Endothelial cell of umbilical vein (primary cell): ENCODE measurements around the gene TANGO6.

Experiments used
- CTCF ChIP-seq, 2 donors: IDR thresholded peaks; 1 replicate in 1 of 2; 2 replicates in 1 of 2; pipeline ENCODE4 v1.5.1; 2011; ENCODE audit warnings: low read length in 2 of 2, mild to moderate bottlenecking in 2 of 2, moderate library complexity in 2 of 2, control low read depth in 1 of 2, inconsistent platforms in 1 of 2, low read depth in 1 of 2; ENCODE audit not compliant: insufficient read depth in 1 of 2; ENCODE audit errors: extremely low read depth in 1 of 2
- EZH2 ChIP-seq: IDR thresholded peaks from 2 replicates; pipeline ENCODE4 v1.6.1; 2012; ENCODE audit warnings: borderline replicate concordance, low read depth, mild to moderate bottlenecking, moderate library complexity, low read length, inconsistent platforms; ENCODE audit not compliant: severe bottlenecking
- POLR2AphosphoS5 ChIP-seq: IDR thresholded peaks from 2 replicates; pipeline ENCODE4 v1.6.1; 2012; ENCODE audit warnings: low read depth, mild to moderate bottlenecking, control low read depth, low read length, moderate library complexity; ENCODE audit not compliant: insufficient read depth

DNA sequence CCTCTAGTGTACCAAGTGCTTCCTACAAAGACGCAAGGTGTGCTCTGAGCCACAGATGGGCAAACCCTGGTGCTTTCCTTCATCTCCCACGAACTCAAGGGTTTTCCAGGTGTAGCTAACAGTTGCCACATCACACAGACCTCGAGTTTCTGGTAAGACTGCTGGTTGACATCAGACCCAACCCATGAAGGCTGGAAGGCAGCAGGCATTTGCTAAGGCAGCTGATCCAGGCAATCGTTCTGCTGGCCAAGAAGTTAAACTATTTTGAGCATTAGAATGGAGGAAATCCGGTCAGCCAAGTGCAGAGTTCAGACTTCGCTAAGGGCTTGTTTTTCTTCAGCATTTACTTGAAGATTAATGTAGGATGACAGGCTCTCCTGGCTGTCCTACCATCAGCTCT lies 273.6 kb downstream of the TANGO6 start:
- TF ChIP-seq CTCF (IDR thresholded peaks at IDR 0.05; ENCODE audit: extremely low read depth in 1 of 2, insufficient read depth in 1 of 2, low read depth in 1 of 2, low read length in 2 of 2) (no peak), EZH2 (no peak), POLR2AphosphoS5 (no peak)
